Measurements from ENCODE around the gene PADI4. TPM values are rescaled to one million over a fixed set of nuclear protein-coding genes. Genes with fewer than 3 reads are reported as not detected.

The PADI4 gene
- total and polyA plus RNA-seq, 2 of the 8 experiments (the other 6 are each of a cell fraction or from before 2014, with no cell fraction given), result 0.29 TPM; not detected in 1

- no peak for TF ChIP-seq E2F6 (IDR thresholded peaks at IDR 0.05)
- no peak for TF ChIP-seq MAFK (IDR thresholded peaks at IDR 0.05; ENCODE audit: low read depth, low read length)
- no peak for TF ChIP-seq ASH2L (IDR thresholded peaks at IDR 0.05; ENCODE audit: low read length)
- TF ChIP-seq ATF2 (IDR thresholded peaks at IDR 0.05; ENCODE audit: low read length), result no peak
- TF ChIP-seq BACH1 (IDR thresholded peaks at IDR 0.05; ENCODE audit: low read length), result no peak
Measured at GRCh38 chr1:17259233-17259873, 48.6 kb upstream of the PADI4 start (continued).

All from H1 (cell line).